Panc1 (cell line): ENCODE results near the gene GBA3.

Experiments
- POLR2AphosphoS5 ChIP-seq: IDR thresholded peaks from 2 replicates; pipeline ENCODE4 v1.6.1; 2012; ENCODE audit warnings: mild to moderate bottlenecking, low read depth, low read length, moderate library complexity
- REST ChIP-seq, 2 experiments: IDR thresholded peaks; 2 replicates each; pipeline ENCODE4 v1.6.1; 2011 to 2012; ENCODE audit warnings: low read depth in 2 of 2, control low read depth in 1 of 2, low read length in 1 of 2, mild to moderate bottlenecking in 1 of 2, moderate library complexity in 1 of 2; ENCODE audit not compliant: insufficient read depth in 1 of 2
- SIN3A ChIP-seq: IDR thresholded peaks from 2 replicates; pipeline ENCODE4 v1.6.1; 2012; ENCODE audit warnings: low read depth, mild to moderate bottlenecking, low read length, moderate library complexity, borderline replicate concordance; ENCODE audit not compliant: insufficient read depth
- TF ChIP-seq, protein P1 (sequence below): fragments of 450-650 bp; IDR thresholded peaks from 2 replicates; pipeline ENCODE4 v1.5.1; 2017; ENCODE audit warnings: mild to moderate bottlenecking

GRCh38 chr4:22754116-22754515 is 61.4 kb downstream of the GBA3 start:
- TF ChIP-seq, protein P1, sequence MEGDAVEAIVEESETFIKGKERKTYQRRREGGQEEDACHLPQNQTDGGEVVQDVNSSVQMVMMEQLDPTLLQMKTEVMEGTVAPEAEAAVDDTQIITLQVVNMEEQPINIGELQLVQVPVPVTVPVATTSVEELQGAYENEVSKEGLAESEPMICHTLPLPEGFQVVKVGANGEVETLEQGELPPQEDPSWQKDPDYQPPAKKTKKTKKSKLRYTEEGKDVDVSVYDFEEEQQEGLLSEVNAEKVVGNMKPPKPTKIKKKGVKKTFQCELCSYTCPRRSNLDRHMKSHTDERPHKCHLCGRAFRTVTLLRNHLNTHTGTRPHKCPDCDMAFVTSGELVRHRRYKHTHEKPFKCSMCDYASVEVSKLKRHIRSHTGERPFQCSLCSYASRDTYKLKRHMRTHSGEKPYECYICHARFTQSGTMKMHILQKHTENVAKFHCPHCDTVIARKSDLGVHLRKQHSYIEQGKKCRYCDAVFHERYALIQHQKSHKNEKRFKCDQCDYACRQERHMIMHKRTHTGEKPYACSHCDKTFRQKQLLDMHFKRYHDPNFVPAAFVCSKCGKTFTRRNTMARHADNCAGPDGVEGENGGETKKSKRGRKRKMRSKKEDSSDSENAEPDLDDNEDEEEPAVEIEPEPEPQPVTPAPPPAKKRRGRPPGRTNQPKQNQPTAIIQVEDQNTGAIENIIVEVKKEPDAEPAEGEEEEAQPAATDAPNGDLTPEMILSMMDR, result no peak
- TF ChIP-seq POLR2AphosphoS5 (no peak), REST (IDR thresholded peaks at IDR 0.05; ENCODE audit: insufficient read depth in 1 of 2, low read depth in 2 of 2, low read length in 1 of 2) (no peak), SIN3A (no peak)
